Ovary (tissue), 9 donors: ENCODE data around the gene EFCAB6. TPM values are rescaled to one million over a fixed set of nuclear protein-coding genes. Genes with fewer than 3 reads are reported as not detected.

Experiments
- DNase-seq, 5 donors: peaks; one replicate each; pipeline ENCODE4 v3.0.0-alpha.2; 2019 to 2020
- H3K27ac ChIP-seq, 2 donors: fragments of 200-600 bp; one replicate each; pipeline versions ENCODE4 v1.5.1 to v1.8.0; 2019 to 2022
- H3K27me3 ChIP-seq: fragments of 200-600 bp; one replicate; pipeline ENCODE4 v1.8.0; 2022
- H3K36me3 ChIP-seq: fragments of 200-600 bp; sonication (generic); one replicate; pipeline ENCODE4 v1.5.1; 2019
- H3K4me1 ChIP-seq: one replicate; pipeline ENCODE4 v1.8.1; 2013; ENCODE audit warnings: mild to moderate bottlenecking, moderate library complexity; ENCODE audit not compliant: insufficient read depth
- H3K4me3 ChIP-seq: fragments of 200-600 bp; sonication (generic); one replicate; pipeline ENCODE4 v1.5.1; 2017
- H3K9me3 ChIP-seq, 2 donors: fragments of 200-600 bp in 1 of 2; sonication (generic) in 1 of 2; one replicate each; pipeline versions ENCODE4 v1.5.1 to v1.8.1; 2013 to 2019; ENCODE audit warnings: mild to moderate bottlenecking in 1 of 2, moderate library complexity in 1 of 2
- EP300 ChIP-seq: sonication (generic); formaldehyde crosslinking; IDR thresholded peaks from one replicate; pipeline ENCODE4 v1.6.1; 2017; ENCODE audit warnings: antibody characterized with exemption
- POLR2A ChIP-seq: fragments of 450-650 bp; IDR thresholded peaks from one replicate; pipeline ENCODE4 v1.6.1; 2017; ENCODE audit warnings: antibody characterized with exemption, mild to moderate bottlenecking, moderate library complexity
- WGBS, 3 donors: extraction: QIAGEN DNeasy Blood & Tissue Kit in 1 of 3; methylation state at CpG; one replicate each; pipeline versions ENCODE4 v1.1.5 to v1.1.7; 2013 to 2017; 5-methylcytosine and 5-hydroxymethylcytosine counted together
- intact Hi-C, 4 donors: fragments of 100-400 bp; cut with DNase I; formaldehyde crosslinking; loops; one replicate each; pipeline versions ENCODE4 v1.11.0 to v1.15.1; 2022 to 2023
- polyA plus RNA-seq, 2 donors: library from polyadenylated mRNA; stranded (reverse); fragments of 200-250 nt in 1 of 2; fragments of 350-450 nt in 1 of 2; fragmentation: Illumina TruSeq in 1 of 2; extraction: RNeasy Lipid Tissue Mini Kit (QIAGEN cat#74804) in 1 of 2; gene quantifications; one replicate each; pipeline ENCODE4 v1.2.3, GENCODE V29; 2013 to 2014
- total RNA-seq, 7 donors: library from RNA; depleted of rRNA in 2 of 7; stranded (reverse); fragments of >200 nt in 2 of 7; fragmentation: NEBNext Ultra II Directional in 3 of 7; extraction: Animal tissue kit (Norgen Biotek cat#: 25700) in 3 of 7; gene quantifications; one replicate each; pipeline versions ENCODE4 v1.1.0 to v1.2.4, GENCODE V29; 2016 to 2023
- TF ChIP-seq, protein P1 (sequence below), 3 donors: fragments of 450-650 bp in 2 of 3; fragments of 200-600 bp in 1 of 3; IDR thresholded peaks; one replicate each; pipeline versions ENCODE4 v1.5.1 to v1.8.0; 2016 to 2022; ENCODE audit warnings: antibody characterized with exemption in 3 of 3, mild to moderate bottlenecking in 1 of 3
- donor health status: DM: no; HTN: no; CAD: no; lungs with moderate emphysema.
- donor health status: DM: no; HTN: no; CAD: no.
- donor health status: Bipolar disorder and iron deficiency.
- donor health status: DM: yes; HTN: yes; CAD: no.
- donor health status: DM: no; HTN: no; CAD: no.
- donor health status: DM: yes; HTN: yes; CAD: no.

Gene EFCAB6
- total and polyA plus RNA-seq, 9 donors = 1.00 to 17.5 (median 6.7) TPM

DNA sequence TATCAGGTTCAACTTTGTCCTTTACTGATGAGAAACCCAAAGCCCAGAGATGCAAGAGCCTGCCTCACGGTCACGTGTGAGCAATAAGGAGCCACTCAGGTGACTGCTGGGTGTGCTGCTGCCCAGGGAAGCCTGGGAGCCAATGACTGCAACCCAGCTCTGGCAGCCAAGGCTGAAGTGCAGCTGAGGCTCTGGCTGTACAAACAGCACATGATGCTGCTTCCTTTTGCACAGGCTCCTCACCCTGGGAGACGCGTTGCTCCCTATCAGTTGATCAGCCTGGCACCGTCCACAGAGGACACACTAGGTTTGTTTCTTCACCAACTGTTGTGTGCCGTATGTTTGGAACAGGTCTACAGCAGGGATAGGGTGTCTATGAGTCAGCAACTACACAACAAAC, 168.7 kb downstream of the EFCAB6 start:
- WGBS, 3 donors = 84 to 89% (median 84%) methylated on average over 6 of the region's 6 CpGs
- Histone ChIP-seq H3K4me1 (no peaks in the 10 kb centered on the region), H3K9me3 (no peaks in the 10 kb centered on the region), H3K4me3 (no peak overlapping the region), H3K36me3 (no peaks in the 10 kb centered on the region), H3K27me3 (no peaks in the 10 kb centered on the region), H3K27ac (no peak overlapping the region)
- intact Hi-C loops = no loop called here
- no peak for DNase-seq
- TF ChIP-seq EP300 = no peak
- TF ChIP-seq, protein P1, sequence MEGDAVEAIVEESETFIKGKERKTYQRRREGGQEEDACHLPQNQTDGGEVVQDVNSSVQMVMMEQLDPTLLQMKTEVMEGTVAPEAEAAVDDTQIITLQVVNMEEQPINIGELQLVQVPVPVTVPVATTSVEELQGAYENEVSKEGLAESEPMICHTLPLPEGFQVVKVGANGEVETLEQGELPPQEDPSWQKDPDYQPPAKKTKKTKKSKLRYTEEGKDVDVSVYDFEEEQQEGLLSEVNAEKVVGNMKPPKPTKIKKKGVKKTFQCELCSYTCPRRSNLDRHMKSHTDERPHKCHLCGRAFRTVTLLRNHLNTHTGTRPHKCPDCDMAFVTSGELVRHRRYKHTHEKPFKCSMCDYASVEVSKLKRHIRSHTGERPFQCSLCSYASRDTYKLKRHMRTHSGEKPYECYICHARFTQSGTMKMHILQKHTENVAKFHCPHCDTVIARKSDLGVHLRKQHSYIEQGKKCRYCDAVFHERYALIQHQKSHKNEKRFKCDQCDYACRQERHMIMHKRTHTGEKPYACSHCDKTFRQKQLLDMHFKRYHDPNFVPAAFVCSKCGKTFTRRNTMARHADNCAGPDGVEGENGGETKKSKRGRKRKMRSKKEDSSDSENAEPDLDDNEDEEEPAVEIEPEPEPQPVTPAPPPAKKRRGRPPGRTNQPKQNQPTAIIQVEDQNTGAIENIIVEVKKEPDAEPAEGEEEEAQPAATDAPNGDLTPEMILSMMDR (IDR thresholded peaks at IDR 0.05) = no peak
- no peak for TF ChIP-seq POLR2A

DNA sequence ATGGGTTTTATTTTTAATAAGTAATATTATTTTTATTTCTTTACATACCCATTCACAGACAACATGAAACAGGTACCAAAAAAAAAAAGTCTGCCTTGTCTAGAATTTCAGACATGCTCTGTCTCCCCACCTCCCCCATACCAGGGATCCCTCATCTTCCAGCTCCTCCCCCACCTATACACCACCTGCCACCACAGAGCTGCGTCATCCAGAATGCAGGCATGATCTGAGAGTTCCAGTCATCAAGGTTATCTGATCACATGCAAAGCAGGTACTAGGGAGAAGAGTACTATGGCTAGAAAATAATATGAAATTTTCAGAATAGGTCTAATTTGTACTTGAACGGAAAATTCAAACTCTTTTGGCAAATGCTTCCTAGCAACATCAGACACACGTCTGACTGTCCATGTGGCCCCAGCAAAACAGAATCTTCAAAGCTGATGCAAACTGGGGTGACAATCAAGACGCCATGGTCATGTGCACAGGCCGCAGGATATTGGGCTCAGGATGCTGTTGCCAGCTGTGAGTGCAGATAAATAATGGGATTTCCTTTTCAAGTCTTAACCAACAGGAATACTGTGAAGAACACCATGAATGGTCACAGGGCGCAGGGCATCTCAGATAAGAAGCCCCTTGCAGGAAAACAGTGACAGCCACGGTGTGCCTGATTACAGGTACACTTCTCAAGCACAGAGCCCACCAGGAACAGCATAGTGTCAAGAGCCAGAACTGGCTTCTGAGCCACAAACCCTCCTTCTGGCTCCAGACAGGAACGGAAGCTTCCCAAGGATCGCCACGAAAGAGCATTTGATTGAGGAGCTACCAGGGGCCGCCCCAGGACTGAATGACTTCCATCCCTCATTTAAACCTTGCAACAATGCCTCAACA, 169.5 kb downstream of the EFCAB6 start:
- no peak overlapping the region for H3K27ac ChIP-seq
- no peak for DNase-seq
- intact Hi-C loops = no loop called here
- H3K36me3 ChIP-seq = no peaks in the 10 kb centered on the region
- 78 to 89% (median 89%) methylated on average over 11 of the region's 11 CpGs for WGBS, 3 donors
- no peaks in the 10 kb centered on the region for H3K9me3 ChIP-seq
- H3K4me1 ChIP-seq = peaks cover under 1% of the 10 kb centered on the region
- H3K4me3 ChIP-seq = no peak overlapping the region
- no peaks in the 10 kb centered on the region for H3K27me3 ChIP-seq
- TF ChIP-seq POLR2A = no peak
- TF ChIP-seq, protein P1 (IDR thresholded peaks at IDR 0.05) = no peak
- TF ChIP-seq EP300 = no peak

DNA sequence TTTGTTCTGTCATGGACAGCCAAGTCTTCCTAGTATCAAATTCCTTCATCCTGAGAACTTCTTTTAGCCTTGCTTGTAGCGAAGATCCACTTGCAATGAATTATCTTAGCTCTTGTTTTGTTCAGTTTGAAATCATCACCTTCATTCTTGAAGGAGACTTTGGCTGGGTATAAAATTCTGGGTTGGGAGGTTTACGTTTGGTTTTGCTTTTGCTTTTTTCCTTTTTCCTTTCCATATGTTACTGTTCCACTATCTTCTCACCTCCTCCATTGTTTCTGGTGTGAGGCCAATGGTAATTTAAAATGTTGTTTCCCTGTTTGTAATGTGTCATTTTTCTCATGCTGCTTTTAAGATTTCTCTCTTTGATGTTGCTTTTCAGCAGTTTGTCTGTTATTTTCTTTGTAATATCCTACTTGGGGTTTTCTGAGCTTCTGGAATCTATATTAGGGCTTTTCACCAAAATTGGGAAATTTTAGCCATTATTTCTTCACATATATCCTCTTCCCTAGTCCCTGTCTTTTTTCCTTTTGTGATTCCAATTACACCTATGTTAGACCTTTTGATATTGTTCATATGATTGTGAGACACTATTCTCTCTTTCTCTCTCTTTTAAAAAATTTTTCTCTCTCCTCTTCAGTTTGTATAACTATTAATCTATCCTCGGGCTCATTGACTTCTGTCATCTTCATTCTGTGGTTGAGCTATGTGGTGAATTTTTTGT, 172.7 kb downstream of the EFCAB6 start:
- TF ChIP-seq POLR2A (no peak), EP300 (no peak)
- TF ChIP-seq, protein P1 (IDR thresholded peaks at IDR 0.05) = no peak
- intact Hi-C loops = no loop called here
- Histone ChIP-seq H3K9me3 (no peaks in the 10 kb centered on the region), H3K27ac (no peak overlapping the region), H3K27me3 (no peaks in the 10 kb centered on the region), H3K4me3 (no peak overlapping the region), H3K4me1 (peaks cover 4% of the 10 kb centered on the region), H3K36me3 (no peaks in the 10 kb centered on the region)
- WGBS, 3 donors = 60 to 93% (median 70%) methylated on average over 3 of the region's 3 CpGs
- DNase-seq = no peak

DNA sequence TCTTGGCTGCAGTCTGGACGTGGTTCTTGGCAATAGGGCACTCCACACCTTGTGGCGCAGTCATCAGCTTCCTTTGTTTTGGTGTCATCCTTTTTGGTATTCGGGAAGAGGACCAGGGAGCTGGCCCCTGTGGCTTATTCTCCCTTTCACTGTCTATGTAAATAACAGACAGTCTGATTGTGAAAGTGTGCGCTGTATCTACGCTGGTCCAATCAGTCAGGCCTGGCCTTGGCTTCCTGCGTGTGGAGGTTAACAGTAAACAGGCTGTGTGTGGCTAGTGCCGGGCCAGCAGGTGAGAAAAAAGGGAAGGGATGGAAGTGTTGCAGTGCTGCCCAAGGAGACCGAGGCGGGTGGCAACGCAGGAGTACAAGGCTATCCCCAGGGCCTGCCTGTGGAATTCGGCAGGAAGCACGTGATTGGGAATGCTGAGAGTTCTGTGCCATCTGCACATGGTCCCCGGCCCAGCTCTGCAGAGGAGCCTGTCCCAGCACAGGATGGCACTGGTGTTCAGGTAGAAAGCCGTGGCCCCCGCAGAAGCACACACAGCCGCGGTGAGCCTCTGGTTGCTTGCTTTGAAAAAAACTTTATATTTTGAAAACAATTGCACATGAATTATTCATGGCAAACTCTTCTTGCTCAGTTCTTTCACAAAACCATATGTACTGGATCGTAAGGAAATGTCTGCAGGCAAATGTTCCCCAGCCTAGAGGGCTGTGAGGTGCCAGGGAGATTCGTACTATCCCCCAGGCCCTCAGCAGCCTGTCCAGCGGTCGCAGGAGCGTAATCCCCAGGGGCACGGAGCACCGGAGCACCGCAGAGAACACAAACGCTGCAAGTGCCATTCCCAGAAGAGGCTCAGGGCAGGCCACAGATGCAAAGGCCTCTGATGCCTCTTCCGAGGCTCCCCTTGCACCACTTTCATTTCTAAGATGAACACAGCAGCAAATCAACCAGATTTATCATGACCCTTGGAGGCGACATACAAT, 174.5 kb downstream of the EFCAB6 start:
- H3K27ac ChIP-seq = no peak overlapping the region
- WGBS, 3 donors = 57 to 68% (median 63%) methylated on average over 28 of the region's 28 CpGs
- DNase-seq = peak in 1 of 5 donors; percentile 43
- intact Hi-C loops = no loop called here
- H3K9me3 ChIP-seq = no peaks in the 10 kb centered on the region
- no peak for TF ChIP-seq EP300
- no peak for TF ChIP-seq POLR2A
- TF ChIP-seq, protein P1 (IDR thresholded peaks at IDR 0.05) = no peak
- peaks cover 4% of the 10 kb centered on the region for H3K4me1 ChIP-seq
- H3K36me3 ChIP-seq = no peaks in the 10 kb centered on the region
- no peaks in the 10 kb centered on the region for H3K27me3 ChIP-seq
- no peak overlapping the region for H3K4me3 ChIP-seq
